ENCODE data around the gene RBBP8.

Gene RBBP8

GRCh38 chr18:23065234-23065806, 132.2 kb downstream of the RBBP8 start:
- TF ChIP-seq CTCF (IDR thresholded peaks at IDR 0.05; ENCODE audit: low read depth, low read length, missing control alignments): no peak
- no peak for DNase-seq (ENCODE audit: low read depth)
- no peak overlapping the region for H3K4me3 ChIP-seq (ENCODE audit: low read depth, low read length)

DNA sequence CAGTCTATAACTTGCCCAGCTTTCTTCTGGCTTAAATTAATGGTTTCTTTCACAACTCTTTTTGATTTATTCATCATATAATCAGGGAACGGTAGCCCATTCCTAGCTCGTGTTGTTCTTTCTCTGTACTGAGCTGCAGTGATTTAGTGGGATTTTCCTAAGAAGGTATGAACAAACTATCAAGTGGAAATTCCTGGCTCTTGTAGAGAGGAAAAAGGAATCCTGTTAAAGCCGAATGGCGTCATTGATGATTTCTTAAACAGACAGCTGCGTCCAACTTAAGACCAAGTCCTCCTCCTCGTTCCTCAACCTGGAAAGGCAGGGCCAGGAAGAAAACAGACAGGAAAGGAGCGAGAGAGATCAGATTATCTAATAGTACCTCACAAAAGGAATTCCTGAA, 132.9 kb downstream of the RBBP8 start:
- TF ChIP-seq CTCF (IDR thresholded peaks at IDR 0.05; ENCODE audit: low read depth, low read length, missing control alignments): no peak
- H3K4me3 ChIP-seq (ENCODE audit: low read depth, low read length): no peak overlapping the region
- no peak for DNase-seq (ENCODE audit: low read depth)

- H3K4me3 ChIP-seq (ENCODE audit: low read depth, low read length): no peak overlapping the region
- no peak for TF ChIP-seq CTCF (IDR thresholded peaks at IDR 0.05; ENCODE audit: low read depth, low read length, missing control alignments)
- no peak for DNase-seq (ENCODE audit: low read depth)
Measured at GRCh38 chr18:23066504-23067039, 133.4 kb downstream of the RBBP8 start.

- DNase-seq (ENCODE audit: low read depth): peak; percentile 27
- no peak overlapping the region for H3K4me3 ChIP-seq (ENCODE audit: low read depth, low read length)
- no peak for TF ChIP-seq CTCF (IDR thresholded peaks at IDR 0.05; ENCODE audit: low read depth, low read length, missing control alignments)
Measured at GRCh38 chr18:23067236-23067635, 134.1 kb downstream of the RBBP8 start.

DNA sequence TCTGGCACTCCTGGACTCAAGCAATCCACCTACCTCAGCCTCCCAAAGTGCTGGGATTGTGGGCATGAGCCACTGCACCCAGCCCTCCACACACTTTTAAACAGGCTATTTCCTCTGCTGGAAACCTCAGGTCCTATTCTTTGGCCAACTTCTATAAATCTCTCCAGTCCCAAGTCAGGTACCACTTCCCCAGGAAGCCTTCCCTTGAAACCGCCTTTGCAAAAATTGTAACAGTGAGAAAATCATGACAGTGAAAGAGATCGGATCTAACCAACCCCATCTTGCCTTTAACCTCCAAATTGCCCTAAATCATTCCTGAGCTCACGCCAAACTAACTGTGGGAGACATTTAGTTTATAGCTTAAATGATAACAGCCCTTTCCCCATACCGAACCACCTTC, 134.9 kb downstream of the RBBP8 start:
- no peak overlapping the region for H3K4me3 ChIP-seq (ENCODE audit: low read depth, low read length)
- TF ChIP-seq CTCF (IDR thresholded peaks at IDR 0.05; ENCODE audit: low read depth, low read length, missing control alignments): no peak
- no peak for DNase-seq (ENCODE audit: low read depth)

- no peak for DNase-seq (ENCODE audit: low read depth)
- no peak overlapping the region for H3K4me3 ChIP-seq (ENCODE audit: low read depth, low read length)
- no peak for TF ChIP-seq CTCF (IDR thresholded peaks at IDR 0.05; ENCODE audit: low read depth, low read length, missing control alignments)
Measured at GRCh38 chr18:23068570-23069310, 135.6 kb downstream of the RBBP8 start.

Data from GM12864 (cell line).